Measurements from ENCODE around the gene GSX2.
"Not testable (repeated sequence)": the region's sequence is repeated elsewhere in the genome, so short reads cannot be mapped to it uniquely, and the experiment has no call there.

Gene GSX2

GRCh38 chr4:54107951-54108748, 8.2 kb downstream of the GSX2 start:
- Histone ChIP-seq H3K9me3 (ENCODE audit: insufficient read depth, low read length) (no peaks in the 10 kb centered on the region), H3K9ac (ENCODE audit: insufficient read length, low read depth) (no peak overlapping the region), H3K36me3 (ENCODE audit: insufficient read depth, insufficient read length, low read length) (no peaks in the 10 kb centered on the region), H3K27me3 (ENCODE audit: insufficient read depth, insufficient read length) (peaks cover 85% of the 10 kb centered on the region), H3K4me3 (ENCODE audit: insufficient read length, low read depth) (no peak overlapping the region), H3K4me1 (ENCODE audit: insufficient read depth, insufficient read length) (no peaks in the 10 kb centered on the region)
- TF ChIP-seq YY1 (IDR thresholded peaks at IDR 0.05; ENCODE audit: insufficient read depth, insufficient read length) (no peak), ZNF274 (IDR thresholded peaks at IDR 0.05; ENCODE audit: low read depth, low read length) (no peak), SUZ12 (IDR thresholded peaks at IDR 0.05; ENCODE audit: extremely low read depth, insufficient read depth, insufficient read length) (no peak)
- no peak for DNase-seq (ENCODE audit: low read depth, low spot score)

GRCh38 chr4:54109241-54110018, 9.5 kb downstream of the GSX2 start:
- peak overlapping the region; percentile 21 for H3K4me3 ChIP-seq (ENCODE audit: insufficient read length, low read depth)
- H3K27me3 ChIP-seq (ENCODE audit: insufficient read depth, insufficient read length), result peaks cover 73% of the 10 kb centered on the region
- peak overlapping the region; percentile 56 for H3K9ac ChIP-seq (ENCODE audit: insufficient read length, low read depth)
- no peaks in the 10 kb centered on the region for H3K4me1 ChIP-seq (ENCODE audit: insufficient read depth, insufficient read length)
- H3K9me3 ChIP-seq (ENCODE audit: insufficient read depth, low read length), result no peaks in the 10 kb centered on the region
- no peak for DNase-seq (ENCODE audit: low read depth, low spot score)
- H3K36me3 ChIP-seq (ENCODE audit: insufficient read depth, insufficient read length, low read length), result no peaks in the 10 kb centered on the region
- TF ChIP-seq SUZ12 (IDR thresholded peaks at IDR 0.05; ENCODE audit: extremely low read depth, insufficient read depth, insufficient read length) (no peak), YY1 (IDR thresholded peaks at IDR 0.05; ENCODE audit: insufficient read depth, insufficient read length) (no peak), ZNF274 (IDR thresholded peaks at IDR 0.05; ENCODE audit: low read depth, low read length) (no peak)

- no peak for TF ChIP-seq ZNF274 (IDR thresholded peaks at IDR 0.05; ENCODE audit: low read depth, low read length)
- TF ChIP-seq YY1 (IDR thresholded peaks at IDR 0.05; ENCODE audit: insufficient read depth, insufficient read length), result no peak
- no peak for TF ChIP-seq SUZ12 (IDR thresholded peaks at IDR 0.05; ENCODE audit: extremely low read depth, insufficient read depth, insufficient read length)
- H3K27me3 ChIP-seq (ENCODE audit: insufficient read depth, insufficient read length), result peaks cover 67% of the 10 kb centered on the region
- DNase-seq (ENCODE audit: low read depth, low spot score), result no peak
- no peaks in the 10 kb centered on the region for H3K36me3 ChIP-seq (ENCODE audit: insufficient read depth, insufficient read length, low read length)
- no peaks in the 10 kb centered on the region for H3K4me1 ChIP-seq (ENCODE audit: insufficient read depth, insufficient read length)
- no peaks in the 10 kb centered on the region for H3K9me3 ChIP-seq (ENCODE audit: insufficient read depth, low read length)
- H3K4me3 ChIP-seq (ENCODE audit: insufficient read length, low read depth), result peak overlapping the region; percentile 21
- H3K9ac ChIP-seq (ENCODE audit: insufficient read length, low read depth), result peak overlapping the region; percentile 56
These were observed 10.1 kb downstream of the GSX2 start for GRCh38 chr4:54110019-54110416.

DNA sequence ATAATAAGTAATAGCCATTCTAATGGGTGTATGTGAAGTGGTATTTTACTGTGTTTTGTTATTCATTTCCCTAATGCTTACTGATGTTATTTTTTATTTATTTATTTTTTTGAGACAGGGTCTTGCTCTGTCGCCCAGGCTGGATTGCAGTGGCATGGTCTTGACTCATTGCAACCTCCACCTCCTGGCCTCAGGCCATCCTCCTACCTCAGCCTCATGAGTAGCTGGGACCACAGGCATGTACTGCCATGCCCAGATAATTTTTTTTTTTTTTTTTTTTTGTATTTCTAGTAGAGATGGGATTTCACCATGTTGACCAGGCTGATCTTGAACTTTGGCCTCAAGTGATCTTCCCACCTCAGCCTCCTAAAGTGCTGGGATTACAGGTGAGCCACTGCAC, 13.2 kb downstream of the GSX2 start:
- not testable (repeated sequence) for DNase-seq (ENCODE audit: low read depth, low spot score); H3K9ac ChIP-seq (ENCODE audit: insufficient read length, low read depth); H3K4me1 ChIP-seq (ENCODE audit: insufficient read depth, insufficient read length); H3K4me3 ChIP-seq (ENCODE audit: insufficient read length, low read depth); H3K9me3 ChIP-seq (ENCODE audit: insufficient read depth, low read length); H3K36me3 ChIP-seq (ENCODE audit: insufficient read depth, insufficient read length, low read length)
- H3K27me3 ChIP-seq (ENCODE audit: insufficient read depth, insufficient read length), result peaks cover 35% of the 10 kb centered on the region

DNA sequence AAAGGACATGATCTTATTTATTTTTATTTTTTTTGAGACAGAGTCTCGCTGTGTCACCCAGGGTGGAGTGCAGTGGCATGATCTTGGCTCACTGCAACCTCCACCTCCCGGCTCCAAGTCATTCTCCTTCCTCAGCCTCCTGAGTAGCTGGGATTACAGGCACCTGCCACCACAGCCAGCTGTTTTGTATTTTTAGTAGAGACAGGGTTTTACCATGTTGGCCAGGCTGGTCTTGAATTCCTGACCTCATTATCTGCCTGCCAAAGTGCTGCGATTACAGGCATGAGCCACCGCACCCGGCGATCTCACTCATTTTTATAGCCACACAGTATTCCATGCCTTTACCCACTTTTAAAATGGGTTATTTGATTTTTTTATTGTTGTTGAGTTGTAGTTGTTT, 16.3 kb downstream of the GSX2 start:
- H3K27me3 ChIP-seq (ENCODE audit: insufficient read depth, insufficient read length); H3K36me3 ChIP-seq (ENCODE audit: insufficient read depth, insufficient read length, low read length); H3K9ac ChIP-seq (ENCODE audit: insufficient read length, low read depth); DNase-seq (ENCODE audit: low read depth, low spot score); H3K9me3 ChIP-seq (ENCODE audit: insufficient read depth, low read length); H3K4me3 ChIP-seq (ENCODE audit: insufficient read length, low read depth); H3K4me1 ChIP-seq (ENCODE audit: insufficient read depth, insufficient read length): not testable (repeated sequence)

- Histone ChIP-seq H3K36me3 (ENCODE audit: insufficient read depth, insufficient read length, low read length) (no peaks in the 10 kb centered on the region), H3K27me3 (ENCODE audit: insufficient read depth, insufficient read length) (no peaks in the 10 kb centered on the region), H3K4me3 (ENCODE audit: insufficient read length, low read depth) (no peak overlapping the region), H3K9ac (ENCODE audit: insufficient read length, low read depth) (no peak overlapping the region), H3K4me1 (ENCODE audit: insufficient read depth, insufficient read length) (no peaks in the 10 kb centered on the region), H3K9me3 (ENCODE audit: insufficient read depth, low read length) (no peaks in the 10 kb centered on the region)
- no peak for DNase-seq (ENCODE audit: low read depth, low spot score)
- no peak for TF ChIP-seq YY1 (IDR thresholded peaks at IDR 0.05; ENCODE audit: insufficient read depth, insufficient read length)
- TF ChIP-seq ZNF274 (IDR thresholded peaks at IDR 0.05; ENCODE audit: low read depth, low read length), result no peak
These were observed 19.1 kb downstream of the GSX2 start for GRCh38 chr4:54118850-54119589.

DNA sequence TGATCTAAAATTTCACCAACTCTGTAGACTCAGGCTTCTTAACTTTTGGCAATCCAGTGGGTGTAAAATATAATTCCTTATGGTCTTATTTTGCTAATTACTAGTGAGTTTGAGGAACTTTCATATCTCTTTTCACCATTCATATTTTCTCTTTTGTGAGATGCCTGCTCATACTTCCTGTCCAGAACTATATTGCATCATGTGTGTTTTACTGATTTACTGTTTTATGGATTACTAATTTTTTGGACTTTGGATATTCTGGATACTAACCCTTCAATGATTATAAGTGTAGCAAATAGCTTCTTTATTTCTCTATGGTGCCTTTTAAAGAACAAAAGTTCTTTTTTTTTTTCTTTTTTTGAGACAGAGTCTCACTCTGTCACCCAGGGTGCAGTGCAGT, 20.6 kb downstream of the GSX2 start:
- no peak for DNase-seq (ENCODE audit: low read depth, low spot score)
- Histone ChIP-seq H3K9me3 (ENCODE audit: insufficient read depth, low read length) (no peaks in the 10 kb centered on the region), H3K27me3 (ENCODE audit: insufficient read depth, insufficient read length) (no peaks in the 10 kb centered on the region), H3K4me3 (ENCODE audit: insufficient read length, low read depth) (no peak overlapping the region), H3K4me1 (ENCODE audit: insufficient read depth, insufficient read length) (no peaks in the 10 kb centered on the region), H3K36me3 (ENCODE audit: insufficient read depth, insufficient read length, low read length) (no peaks in the 10 kb centered on the region), H3K9ac (ENCODE audit: insufficient read length, low read depth) (no peak overlapping the region)
- TF ChIP-seq YY1 (IDR thresholded peaks at IDR 0.05; ENCODE audit: insufficient read depth, insufficient read length), result no peak
- TF ChIP-seq SUZ12 (IDR thresholded peaks at IDR 0.05; ENCODE audit: extremely low read depth, insufficient read depth, insufficient read length), result no peak
- TF ChIP-seq ZNF274 (IDR thresholded peaks at IDR 0.05; ENCODE audit: low read depth, low read length), result no peak
